DMS79 (cell line): ENCODE data around the gene PPM1F.

Experiments used
- DNase-seq: peaks from one replicate; lab custom pipeline; 2025; lab: John Stamatoyannopoulos, UW

PPM1F gene

GRCh38 chr22:21960200-21961126, 7.8 kb upstream of the PPM1F start:
- no peak for DNase-seq

GRCh38 chr22:21959274-21960074, 6.8 kb upstream of the PPM1F start:
- no peak for DNase-seq

GRCh38 chr22:21958360-21959273, 6.0 kb upstream of the PPM1F start:
- no peak for DNase-seq

- no peak for DNase-seq
These were observed 650 bp downstream of the PPM1F start for GRCh38 chr22:21951931-21952465.

- DNase-seq: no peak
These were observed 1.6 kb downstream of the PPM1F start for GRCh38 chr22:21951062-21951461.

- DNase-seq: no peak
These were observed 2.7 kb downstream of the PPM1F start for GRCh38 chr22:21949948-21950347.

GRCh38 chr22:21949569-21949918, 3.1 kb downstream of the PPM1F start:
- DNase-seq: no peak

- no peak for DNase-seq
These were observed 3.7 kb downstream of the PPM1F start for GRCh38 chr22:21948824-21949568.

GRCh38 chr22:21948390-21948789, 4.3 kb downstream of the PPM1F start:
- DNase-seq: no peak

- no peak for DNase-seq
These were observed 5.3 kb downstream of the PPM1F start for GRCh38 chr22:21947040-21948014.

- no peak for DNase-seq
These were observed 6.3 kb downstream of the PPM1F start for GRCh38 chr22:21946262-21946925.

GRCh38 chr22:21945453-21946261, 7.0 kb downstream of the PPM1F start:
- no peak for DNase-seq

GRCh38 chr22:21944871-21945270, 7.8 kb downstream of the PPM1F start:
- DNase-seq: no peak

GRCh38 chr22:21943571-21944448, 8.8 kb downstream of the PPM1F start:
- DNase-seq: no peak

GRCh38 chr22:21942407-21943343, 10.0 kb downstream of the PPM1F start:
- no peak for DNase-seq

GRCh38 chr22:21941921-21942320, 10.7 kb downstream of the PPM1F start:
- no peak for DNase-seq
